H9 (cell line): Measurements from ENCODE around the gene TWSG1. TPM values are rescaled to one million over a fixed set of nuclear protein-coding genes. Genes with fewer than 3 reads are reported as not detected.

ENCODE experiments used
- DNase-seq: peaks from one replicate; pipeline ENCODE4 v3.0.0-alpha.2; 2017
- H2AFZ ChIP-seq: one replicate; pipeline ENCODE4 v1.6.1; 2013; ENCODE audit warnings: mild to moderate bottlenecking, low read length, control low read depth, moderate library complexity
- H2AK5ac ChIP-seq: 2 replicates; pipeline ENCODE4 v1.6.1; 2013; ENCODE audit warnings: low read length, control low read depth, mixed read lengths; ENCODE audit not compliant: insufficient read length
- H2BK120ac ChIP-seq: one replicate; pipeline ENCODE4 v1.6.1; 2013; ENCODE audit warnings: low read depth, mild to moderate bottlenecking, low read length, control low read depth, inconsistent platforms; ENCODE audit not compliant: poor library complexity, severe bottlenecking
- H2BK12ac ChIP-seq: 2 replicates; pipeline ENCODE4 v1.6.1; 2013; ENCODE audit warnings: low read length, control low read depth, mixed read lengths, low read depth; ENCODE audit not compliant: insufficient read length
- H2BK15ac ChIP-seq: 2 replicates; pipeline ENCODE4 v1.6.1; 2013; ENCODE audit warnings: low read depth, low read length, control low read depth
- H2BK20ac ChIP-seq: one replicate; pipeline ENCODE4 v1.6.1; 2013; ENCODE audit warnings: low read depth, mild to moderate bottlenecking, low read length, control low read depth, inconsistent platforms; ENCODE audit not compliant: poor library complexity, severe bottlenecking
- H2BK5ac ChIP-seq: 2 replicates; pipeline ENCODE4 v1.6.1; 2013; ENCODE audit warnings: low read length, control low read depth, mixed read lengths; ENCODE audit not compliant: insufficient read length
- H3K14ac ChIP-seq: 2 replicates; pipeline ENCODE4 v1.6.1; 2013; ENCODE audit warnings: low read length, control low read depth; ENCODE audit not compliant: insufficient read depth
- H3K18ac ChIP-seq: 2 replicates; pipeline ENCODE4 v1.6.1; 2013; ENCODE audit warnings: low read depth, mild to moderate bottlenecking, mixed read lengths, low read length, control low read depth; ENCODE audit not compliant: insufficient read length
- H3K23ac ChIP-seq: 2 replicates; pipeline ENCODE4 v1.6.1; 2013; ENCODE audit warnings: low read length, control low read depth, mixed read lengths, low read depth; ENCODE audit not compliant: insufficient read length
- H3K23me2 ChIP-seq: 2 replicates; pipeline ENCODE4 v1.6.1; 2013; ENCODE audit warnings: low read depth, mild to moderate bottlenecking, mixed read lengths, low read length, control low read depth; ENCODE audit not compliant: insufficient read length, poor library complexity, severe bottlenecking
- H3K27ac ChIP-seq: 2 replicates; pipeline ENCODE4 v1.5.1; 2013; ENCODE audit warnings: low read length, control low read depth, mixed read lengths, low read depth; ENCODE audit not compliant: insufficient read length
- H3K27me3 ChIP-seq: 2 replicates; pipeline ENCODE4 v1.6.1; 2013; ENCODE audit warnings: low read length, control low read depth, inconsistent platforms; ENCODE audit not compliant: insufficient read depth
- H3K4ac ChIP-seq: 2 replicates; pipeline ENCODE4 v1.6.1; 2013; ENCODE audit warnings: low read depth, mild to moderate bottlenecking, control low read depth, inconsistent platforms, low read length, moderate library complexity
- H3K4me1 ChIP-seq: 2 replicates; pipeline ENCODE4 v1.6.1; 2013; ENCODE audit warnings: low read length, control low read depth, inconsistent platforms; ENCODE audit not compliant: insufficient read depth
- H3K4me2 ChIP-seq: 2 replicates; pipeline ENCODE4 v1.6.1; 2013; ENCODE audit warnings: low read length, control low read depth, mixed read lengths; ENCODE audit not compliant: insufficient read length, insufficient read depth
- H3K56ac ChIP-seq: 2 replicates; pipeline ENCODE4 v1.6.1; 2013; ENCODE audit warnings: low read depth, mild to moderate bottlenecking, mixed read lengths, low read length, control low read depth; ENCODE audit not compliant: insufficient read length
- H3K79me1 ChIP-seq: 2 replicates; pipeline ENCODE4 v1.6.1; 2013; ENCODE audit warnings: low read depth, mild to moderate bottlenecking, moderate library complexity, low read length, control low read depth, inconsistent platforms; ENCODE audit not compliant: insufficient read depth, poor library complexity, severe bottlenecking
- H3K79me2 ChIP-seq: 2 replicates; pipeline ENCODE4 v1.6.1; 2013; ENCODE audit warnings: low read length, control low read depth, inconsistent platforms; ENCODE audit not compliant: insufficient read depth
- H3K9ac ChIP-seq: 2 replicates; pipeline ENCODE4 v1.6.1; 2013; ENCODE audit warnings: low read length, control low read depth, mixed read lengths; ENCODE audit not compliant: insufficient read length; ENCODE audit errors: extremely low read depth
- H3K9me3 ChIP-seq: one replicate; pipeline ENCODE4 v1.6.1; 2013; ENCODE audit warnings: low read depth, low read length, inconsistent platforms; ENCODE audit not compliant: control insufficient read depth
- H3T11ph ChIP-seq: one replicate; pipeline ENCODE4 v1.6.1; 2013; ENCODE audit warnings: mild to moderate bottlenecking, low read length, control low read depth, inconsistent platforms
- H4K20me1 ChIP-seq: one replicate; pipeline ENCODE4 v1.6.1; 2013; ENCODE audit not compliant: control insufficient read depth, insufficient read length, insufficient read depth
- H4K5ac ChIP-seq: 2 replicates; pipeline ENCODE4 v1.6.1; 2013; ENCODE audit warnings: low read depth, mild to moderate bottlenecking, mixed read lengths, low read length, control low read depth; ENCODE audit not compliant: insufficient read length
- H4K8ac ChIP-seq: replicated peaks from 2 replicates; pipeline ENCODE4 v1.6.1; 2013; ENCODE audit warnings: low read length, control low read depth, mixed read lengths, low read depth; ENCODE audit not compliant: insufficient read length
- H4K91ac ChIP-seq: 2 replicates; pipeline ENCODE4 v1.6.1; 2013; ENCODE audit warnings: low read depth, mild to moderate bottlenecking, moderate library complexity, mixed read lengths, low read length, control low read depth; ENCODE audit not compliant: insufficient read length
- H3K27ac Mint-ChIP-seq, 3 experiments: 2 replicates in 2 of 3; 3 replicates in 1 of 3; pipeline ENCODE4 v1.8.0; 2020 to 2021; ENCODE audit warnings: mixed read lengths in 3 of 3, mild to moderate bottlenecking in 1 of 3, moderate library complexity in 1 of 3
- H3K27me3 Mint-ChIP-seq: 2 replicates; pipeline ENCODE4 v1.8.0; 2021; ENCODE audit warnings: low read depth, mild to moderate bottlenecking, moderate library complexity, mixed read lengths
- H3K36me3 Mint-ChIP-seq, 3 experiments: 2 replicates in 2 of 3; 3 replicates in 1 of 3; pipeline ENCODE4 v1.8.0; 2020 to 2021; ENCODE audit warnings: low read depth in 3 of 3, mixed read lengths in 3 of 3; ENCODE audit not compliant: insufficient read depth in 1 of 3
- H3K4me1 Mint-ChIP-seq, 2 experiments: 2 replicates each; pipeline ENCODE4 v1.8.0; 2020; ENCODE audit warnings: mixed read lengths in 2 of 2
- H3K4me3 Mint-ChIP-seq, 2 experiments: 2 replicates in 1 of 2; 3 replicates in 1 of 2; pipeline ENCODE4 v1.8.0; 2020 to 2021; ENCODE audit warnings: mild to moderate bottlenecking in 2 of 2, mixed read lengths in 2 of 2, moderate library complexity in 1 of 2
- H3K9me3 Mint-ChIP-seq, 2 experiments: 2 replicates in 1 of 2; 3 replicates in 1 of 2; pipeline ENCODE4 v1.8.0; 2020; ENCODE audit warnings: mild to moderate bottlenecking in 2 of 2, mixed read lengths in 2 of 2, moderate library complexity in 1 of 2
- CTCF ChIP-seq: fragments of 200-600 bp; sonication (generic); conservative IDR thresholded peaks from 3 replicates; pipeline ENCODE4 v1.8.0; 2021; ENCODE audit warnings: antibody characterized with exemption, mild to moderate bottlenecking
- WGBS: extraction: QIAGEN DNeasy Blood & Tissue Kit; methylation state at CpG from one replicate; pipeline ENCODE4 v1.1.7; 2013; ENCODE audit warnings: missing lambda C conversion rate, low lambda C conversion rate, mixed read lengths; ENCODE audit not compliant: insufficient read length; ENCODE audit errors: extremely low coverage; 5-methylcytosine and 5-hydroxymethylcytosine counted together
- total RNA-seq: library from RNA; stranded (reverse); gene quantifications from 2 replicates; pipeline ENCODE4 v1.2.1, GENCODE V29; 2021

The TWSG1 gene
- total RNA-seq, 1 experiment from 2014 or later = 25.7 TPM

DNA sequence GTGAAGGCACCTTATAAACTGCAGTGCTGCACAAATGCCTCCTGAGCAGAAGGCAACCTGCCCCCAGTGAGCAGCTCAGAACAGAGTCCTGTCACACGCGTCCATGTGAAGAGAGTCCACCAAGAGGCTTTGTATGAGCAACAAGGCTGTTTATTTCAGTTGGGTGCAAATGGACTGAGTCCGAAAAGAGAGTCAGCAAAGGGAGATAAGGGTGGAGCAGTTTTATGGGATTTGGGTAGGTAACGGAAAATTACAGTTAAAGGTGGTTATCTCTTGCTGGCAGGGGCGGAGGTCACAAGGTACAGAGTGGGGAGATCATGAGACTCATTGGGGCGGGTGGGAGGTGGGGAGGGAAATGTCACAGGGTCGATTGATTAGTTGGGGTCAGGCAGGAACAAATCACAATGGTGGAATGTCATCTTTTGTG lies 87.3 kb downstream of the TWSG1 start:
- Histone ChIP-seq H3K9me3 (no peaks in the 10 kb centered on the region), H2BK120ac (no peak overlapping the region), H3T11ph (no peak overlapping the region), H2AK5ac (no peak overlapping the region), H3K4ac (no peak overlapping the region), H4K20me1 (no peaks in the 10 kb centered on the region), H3K14ac (no peak overlapping the region), H3K79me1 (no peaks in the 10 kb centered on the region), H3K79me2 (no peaks in the 10 kb centered on the region), H4K8ac (no peak overlapping the region), H3K18ac (no peak overlapping the region), H3K4me2 (no peak overlapping the region), H2BK20ac (no peak overlapping the region), H3K9ac (no peak overlapping the region), H4K5ac (no peak overlapping the region), H3K4me1 (no peaks in the 10 kb centered on the region), H4K91ac (no peak overlapping the region), H3K23me2 (no peaks in the 10 kb centered on the region), H2BK15ac (no peak overlapping the region), H2BK5ac (no peak overlapping the region), H2BK12ac (no peak overlapping the region), H3K23ac (no peak overlapping the region), H3K27ac (no peak overlapping the region), H3K56ac (no peak overlapping the region), H3K27me3 (no peaks in the 10 kb centered on the region), H2AFZ (no peak overlapping the region)
- Mint-ChIP-seq H3K27ac (no peak overlapping the region), H3K9me3 (no peaks in the 10 kb centered on the region), H3K27me3 (no peaks in the 10 kb centered on the region), H3K4me3 (no peak overlapping the region), H3K36me3 (no peaks in the 10 kb centered on the region), H3K4me1 (peaks cover 7 to 8% of the 10 kb centered on the region in 2 experiments)
- no CpG with 5 or more reads among the region's 7 CpGs for WGBS
- no peak for DNase-seq
- no peak for TF ChIP-seq CTCF
